SK-MEL-5 (cell line): ENCODE measurements around the gene C1GALT1C1L. TPM values are rescaled to one million over a fixed set of nuclear protein-coding genes. Genes with fewer than 3 reads are reported as not detected.
"Not testable (repeated sequence)": the region's sequence is repeated elsewhere in the genome, so short reads cannot be mapped to it uniquely, and the experiment has no call there.

Experiments
- DNase-seq: peaks from one replicate; pipeline ENCODE4 v3.0.0-alpha.2; 2016; ENCODE audit warnings: low read depth, low spot score
- in situ Hi-C: cut with HindIII; loops from 2 replicates; pipeline ENCODE4 v1.10.0; 2016; ENCODE audit warnings: low sequenced_read_pairs, high pct_unique_total_duplicates, low pct_unique_long_range_greater_than_20kb
- polyA plus RNA-seq, 2 experiments: library from polyadenylated mRNA; depleted of rRNA; stranded (reverse); fragments of >200 nt; gene quantifications; 2 replicates each; pipeline ENCODE4 v1.2.3, GENCODE V29; 2015
- total RNA-seq: library from RNA; depleted of rRNA; stranded (reverse); fragments of >200 nt; shearing (Covaris generic); gene quantifications from 2 replicates; pipeline ENCODE4 v1.2.3, GENCODE V29; 2014; rRNA removed

C1GALT1C1L gene
- 1.0 and 1.2 TPM in 2 replicates for total RNA-seq
- 0.99 and 1.6 TPM in 2 replicates for polyA plus RNA-seq (2015; cell fraction: cytosol; rRNA removed)
- polyA plus RNA-seq (2015; cell fraction: nucleus; rRNA removed), result 3.3 and 3.6 TPM in 2 replicates

DNA sequence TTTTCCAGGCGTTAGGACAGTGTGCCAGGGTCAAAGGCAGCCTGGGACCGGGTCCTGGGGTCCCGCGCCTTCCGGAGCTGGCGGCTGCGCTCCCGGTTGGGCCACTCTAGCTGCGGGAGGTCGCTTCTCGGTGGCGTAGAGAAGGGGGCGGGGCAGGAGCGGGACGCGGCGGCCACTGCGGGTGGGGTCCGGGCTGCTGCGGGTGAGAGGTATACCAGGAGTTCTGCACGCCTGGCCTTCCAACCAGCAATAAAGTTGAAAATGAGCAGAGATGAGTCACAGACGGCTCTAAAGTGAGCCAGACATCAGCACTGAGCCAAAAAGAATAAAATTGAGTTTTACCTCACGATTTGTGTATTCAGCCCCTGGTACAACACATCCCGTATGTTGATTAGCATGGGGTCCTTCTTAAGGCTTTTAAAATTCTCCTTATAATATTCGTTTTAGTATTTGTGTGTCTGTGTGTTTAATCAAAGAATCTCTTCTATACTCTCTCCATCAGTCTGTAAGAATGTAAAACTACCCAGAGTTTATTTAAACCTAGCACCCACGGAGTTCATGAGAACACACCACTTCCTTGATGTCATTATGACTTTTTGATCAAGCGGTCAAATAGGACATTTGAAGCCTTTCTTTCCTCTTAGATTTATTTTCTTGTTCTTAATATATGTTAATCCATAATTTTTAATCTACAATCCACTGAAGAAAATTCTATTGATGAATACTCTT lies at the start of gene C1GALT1C1L:
Gene C1GALT1C1L, minus strand, starts transcription at position 108 of the 729 bp plus-strand sequence. Its CDS starts 107 bp downstream, at position 1.
- in situ Hi-C loops, result no loop called here
- peak; percentile 32 for DNase-seq

DNA sequence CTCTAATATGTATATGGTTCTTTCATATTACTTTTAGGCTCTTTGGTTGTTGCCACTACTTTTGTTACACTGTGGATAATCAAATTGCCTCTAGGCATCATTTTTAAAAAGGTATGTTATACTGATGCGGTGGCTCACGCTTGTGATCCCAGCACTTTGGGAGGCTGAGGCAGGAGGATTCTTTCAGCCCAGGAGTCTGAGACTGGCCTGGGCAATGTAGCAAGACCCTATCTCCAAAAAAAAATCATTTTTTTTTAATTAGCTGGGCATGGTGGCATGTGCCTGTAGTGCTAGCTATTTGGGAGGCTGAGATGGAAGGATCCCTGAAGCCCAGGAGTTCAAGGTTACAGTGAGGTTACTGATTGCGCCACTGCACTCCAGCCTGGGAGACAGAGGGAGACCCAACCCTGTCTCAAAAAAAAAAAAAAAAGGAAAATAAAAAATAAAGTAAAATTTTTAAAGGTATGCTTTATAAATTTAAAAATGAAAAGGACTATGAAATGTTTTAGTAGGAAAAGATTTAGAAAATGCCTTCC lies 49.5 kb upstream of the C1GALT1C1L start:
- in situ Hi-C loops, result no loop called here
- DNase-seq, result no peak

DNA sequence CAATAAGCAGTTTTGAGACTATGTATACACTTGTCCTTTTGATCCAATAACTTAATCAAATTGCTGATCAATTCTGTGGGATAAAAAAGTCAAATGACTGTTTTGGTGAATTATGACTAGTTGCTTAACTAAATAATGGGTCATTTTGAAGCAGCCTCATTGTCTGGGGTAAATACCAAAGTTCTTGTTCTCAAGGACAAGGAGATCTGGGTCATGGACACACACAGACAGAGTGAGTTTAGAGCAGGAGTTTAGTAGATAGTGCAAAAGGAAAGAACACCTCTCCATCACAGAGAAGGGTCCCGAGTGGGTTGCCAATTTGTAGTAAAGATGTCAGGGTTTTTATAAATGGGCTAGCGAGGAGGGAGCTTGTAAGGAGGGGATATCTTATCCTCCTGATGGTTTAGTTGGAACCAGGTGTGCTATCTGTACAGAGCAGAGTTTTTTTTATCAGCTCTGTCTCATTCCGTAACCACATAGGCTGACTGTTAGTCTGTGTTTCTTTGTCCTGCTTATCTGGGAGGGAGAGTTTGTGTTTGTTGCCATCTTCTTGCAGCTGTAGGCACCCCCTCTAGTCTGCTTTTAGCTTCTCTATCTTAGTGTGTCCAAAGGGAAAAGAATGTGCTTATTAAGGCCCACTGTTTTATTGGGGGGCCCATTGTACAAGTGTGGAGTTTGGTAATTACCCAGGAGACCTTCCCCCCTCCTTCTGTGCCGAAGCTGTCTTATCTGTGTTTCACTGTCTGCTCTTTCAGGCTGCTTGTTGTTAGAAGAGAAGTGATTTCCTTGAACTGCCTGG lies 48.7 kb upstream of the C1GALT1C1L start:
- DNase-seq, result no peak
- in situ Hi-C loops, result no loop called here

DNA sequence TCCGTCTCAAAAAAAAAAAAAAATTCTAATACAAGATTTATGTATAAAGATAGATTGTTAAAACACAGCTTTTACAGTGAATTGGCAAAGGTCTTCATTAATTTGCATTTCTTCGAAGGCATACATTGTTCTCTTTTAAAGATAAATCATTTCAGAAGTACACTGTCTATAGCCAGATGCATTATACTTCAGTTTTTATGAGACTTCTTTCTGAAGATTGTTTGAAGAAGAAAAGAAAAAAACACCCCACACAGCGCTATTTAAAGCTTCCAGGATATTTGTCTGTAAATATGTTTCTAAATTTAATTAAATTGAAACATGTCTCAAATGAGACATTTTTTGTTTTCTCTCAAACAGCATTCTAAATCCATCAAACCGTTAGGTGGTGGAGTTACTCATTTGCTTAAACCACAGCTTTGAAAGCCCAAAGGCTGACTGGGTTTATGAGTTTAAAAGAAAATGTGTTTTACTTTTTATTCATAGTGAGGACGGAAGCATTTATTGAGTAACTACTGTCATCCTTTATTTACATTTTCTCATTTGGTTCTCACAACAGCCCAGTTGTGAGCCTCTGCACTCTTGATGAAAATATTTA lies 42.4 kb upstream of the C1GALT1C1L start:
- in situ Hi-C loops, result no loop called here
- no peak for DNase-seq

DNA sequence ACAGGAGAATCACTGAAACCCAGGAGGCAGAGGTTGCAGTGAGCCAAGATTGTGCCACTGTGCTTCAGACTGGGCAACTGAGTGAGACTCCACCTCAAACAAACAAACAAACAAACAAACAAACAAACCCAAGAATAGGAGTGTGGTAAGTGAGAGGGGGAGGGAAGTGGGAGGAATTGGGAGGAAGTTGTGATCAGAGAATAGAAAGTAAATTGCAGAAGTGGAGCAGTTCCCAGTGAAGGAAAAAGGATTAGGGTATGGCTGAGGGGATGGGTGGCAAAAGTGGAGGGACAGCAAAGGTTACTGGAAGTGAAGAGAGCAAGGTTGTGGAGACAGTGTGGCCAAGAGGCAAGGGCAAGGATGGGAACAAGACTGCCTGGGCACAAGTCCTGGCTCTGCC lies 41.1 kb upstream of the C1GALT1C1L start:
- no peak for DNase-seq
- in situ Hi-C loops, result no loop called here

DNA sequence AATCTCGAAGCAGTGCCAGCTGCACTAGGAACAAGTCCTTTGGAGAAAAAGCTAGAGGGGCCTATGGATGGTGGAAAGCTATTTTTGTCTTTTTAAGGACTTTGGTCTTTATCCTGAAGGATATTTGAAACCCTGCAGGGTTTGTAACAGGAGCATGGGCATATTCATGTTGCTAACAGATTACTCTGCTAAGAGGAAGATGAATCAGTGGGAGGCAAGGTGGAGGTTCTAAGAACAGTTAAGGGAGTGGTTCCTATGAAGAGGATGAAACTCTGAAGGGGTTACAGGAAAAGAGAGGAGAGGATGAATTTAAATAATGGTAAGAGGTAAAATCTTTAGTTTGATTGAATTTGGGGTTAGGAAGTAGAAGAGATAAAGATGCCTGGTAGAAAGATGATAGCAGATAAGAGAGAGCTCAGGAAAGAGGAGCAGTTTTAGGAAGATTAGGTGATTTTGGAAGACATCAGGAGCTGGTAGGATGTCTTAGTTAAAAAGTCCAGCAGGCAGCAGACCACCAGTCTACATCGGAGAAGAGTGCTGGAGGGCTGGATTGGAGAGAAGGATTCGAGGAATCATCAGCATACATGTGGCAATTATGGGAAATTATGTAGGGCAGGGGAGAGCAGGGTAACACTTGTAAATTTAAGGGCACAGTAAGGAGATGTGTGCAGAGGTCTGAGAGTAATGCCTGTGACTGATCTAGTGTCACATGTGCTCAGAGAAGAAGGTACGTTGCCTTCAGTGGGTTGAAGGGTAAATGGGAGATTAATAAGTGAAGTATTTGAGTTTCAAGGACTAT lies 39.3 kb upstream of the C1GALT1C1L start:
- no peak for DNase-seq
- in situ Hi-C loops, result no loop called here

DNA sequence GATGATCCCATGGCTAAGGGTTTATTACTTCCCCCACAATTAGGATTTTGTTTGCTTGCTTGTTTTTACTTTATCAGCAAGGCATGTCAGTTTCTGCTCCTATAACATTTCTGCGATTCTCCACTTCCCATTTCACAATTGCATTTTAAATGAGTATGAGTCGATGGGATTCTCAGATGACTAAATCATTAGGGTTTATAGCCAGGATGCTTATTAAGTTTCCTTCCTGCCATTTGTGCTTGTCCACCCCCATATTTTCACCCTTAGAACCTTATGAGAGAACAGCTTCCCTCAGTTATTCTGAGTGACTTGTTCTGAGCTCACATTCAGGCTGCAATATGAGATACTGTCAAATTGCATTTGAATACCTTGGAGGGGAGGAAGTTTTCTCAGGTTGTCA lies 37.9 kb upstream of the C1GALT1C1L start:
- in situ Hi-C loops, result no loop called here
- no peak for DNase-seq

DNA sequence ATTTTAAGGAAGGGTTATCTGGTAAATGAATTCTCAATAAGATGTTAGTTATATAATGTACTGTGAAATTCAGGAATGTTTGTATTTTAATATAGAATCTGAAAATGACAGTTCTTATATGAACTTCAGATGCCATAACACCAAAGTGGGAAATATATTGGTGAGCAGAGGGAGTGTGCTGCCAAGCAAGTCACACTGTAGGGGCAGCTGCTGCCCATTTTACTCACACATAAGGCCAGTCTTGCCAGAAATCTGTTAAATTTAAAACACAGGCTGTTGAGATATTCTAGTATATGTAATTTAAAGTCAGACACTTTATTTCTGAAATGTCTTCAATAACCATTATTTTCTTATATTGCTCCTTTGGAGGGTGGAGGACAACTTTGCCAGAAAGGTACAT lies 34.6 kb upstream of the C1GALT1C1L start:
- in situ Hi-C loops, result no loop called here
- no peak for DNase-seq

DNA sequence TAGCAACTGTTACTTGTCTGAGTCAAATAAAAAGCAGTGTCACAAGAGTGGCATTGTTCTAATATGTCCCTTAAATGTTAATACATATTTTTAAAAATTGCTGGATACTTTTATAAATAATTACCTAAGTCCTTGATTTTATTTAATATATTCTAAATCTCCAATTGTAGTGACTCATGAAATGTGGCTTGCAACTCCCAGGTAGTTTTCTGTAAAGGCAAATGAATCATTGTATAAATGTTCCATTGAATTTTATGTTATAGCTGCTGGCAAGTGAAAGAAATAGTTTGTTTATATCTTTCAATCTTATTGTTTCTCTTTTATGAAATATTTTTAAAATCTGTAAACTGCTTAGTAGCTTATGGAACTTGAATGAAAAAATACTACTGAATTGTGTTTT lies 32.7 kb upstream of the C1GALT1C1L start:
- in situ Hi-C loops, result no loop called here

DNA sequence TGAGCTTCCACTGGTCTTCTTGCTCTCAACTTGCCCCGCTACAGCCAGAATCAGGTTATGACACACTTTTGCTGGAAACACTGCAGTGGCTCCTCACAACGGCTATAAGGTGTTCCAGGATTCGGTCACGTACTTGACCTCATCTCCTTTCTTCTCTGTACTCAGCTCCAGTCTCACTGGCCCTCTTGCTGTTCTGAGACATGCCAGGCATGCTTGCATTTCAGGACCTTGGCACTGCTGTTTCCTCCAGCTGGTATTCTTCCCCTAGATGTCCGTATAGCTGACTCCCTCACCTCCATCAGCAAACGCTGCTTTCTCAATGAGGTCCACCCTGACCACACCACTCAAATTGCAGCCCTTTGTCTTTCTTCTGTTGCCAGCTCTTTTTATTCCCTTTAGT lies 31.9 kb upstream of the C1GALT1C1L start:
- no peak for DNase-seq
- in situ Hi-C loops, result no loop called here

More for the DNA sequence above, 32.7 kb upstream of the C1GALT1C1L start:
- no peak for DNase-seq

DNA sequence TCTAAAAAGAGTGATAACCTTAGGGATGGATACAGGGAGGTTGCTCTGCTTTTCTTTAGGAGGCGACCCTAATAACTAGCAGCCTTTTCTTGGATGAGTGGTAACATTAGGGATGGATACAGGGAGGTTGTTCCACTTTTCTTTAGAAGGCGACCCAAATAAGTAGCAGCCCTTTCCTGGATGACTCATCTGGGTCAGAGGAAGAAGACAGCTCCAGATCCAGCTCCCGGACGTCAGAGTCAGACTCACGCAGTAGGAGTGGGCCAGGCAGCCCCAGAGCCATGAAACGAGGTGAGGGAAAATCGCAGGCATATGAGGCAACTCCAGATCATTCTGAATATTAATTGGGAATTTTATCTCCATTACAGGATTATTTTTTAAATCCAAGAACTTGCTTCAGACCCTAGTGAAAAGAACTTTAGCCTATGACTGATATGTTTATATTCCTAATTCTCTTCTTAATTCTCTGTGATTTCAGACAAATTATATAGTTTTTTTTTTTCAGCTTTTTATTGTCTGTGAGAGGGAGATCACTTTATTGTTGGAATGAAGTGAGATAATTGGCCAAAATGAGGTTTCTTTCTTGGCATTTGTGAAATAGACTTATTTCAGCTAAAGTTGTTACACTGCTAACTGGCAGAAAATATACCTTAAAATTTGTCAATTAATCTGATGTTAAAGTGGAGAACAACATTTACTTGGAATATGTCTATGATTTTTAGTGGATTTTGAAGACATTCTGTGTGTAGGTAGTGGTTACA lies 31.2 kb upstream of the C1GALT1C1L start:
- peak; percentile 18 for DNase-seq
- in situ Hi-C loops, result no loop called here

DNA sequence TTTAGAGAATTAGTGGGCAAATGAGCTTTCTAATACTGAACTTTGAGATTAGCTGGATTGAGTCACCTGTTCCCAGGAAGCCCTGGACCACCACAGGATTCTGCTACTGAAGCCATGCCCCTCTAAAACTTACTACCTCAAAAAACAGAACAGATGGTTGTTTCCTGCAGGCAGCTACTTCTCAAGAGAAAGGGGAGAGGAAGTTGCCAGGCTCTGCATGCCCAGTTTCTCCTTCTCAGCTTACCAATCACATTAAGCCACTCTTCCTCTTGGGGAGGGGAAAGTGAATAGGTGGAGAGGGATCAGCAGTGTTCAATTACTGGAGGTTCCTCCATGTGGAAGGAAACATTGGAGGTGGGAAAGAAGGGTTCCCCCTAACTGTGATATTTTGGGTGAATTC lies 24.9 kb upstream of the C1GALT1C1L start:
- no peak for DNase-seq
- in situ Hi-C loops, result no loop called here

DNA sequence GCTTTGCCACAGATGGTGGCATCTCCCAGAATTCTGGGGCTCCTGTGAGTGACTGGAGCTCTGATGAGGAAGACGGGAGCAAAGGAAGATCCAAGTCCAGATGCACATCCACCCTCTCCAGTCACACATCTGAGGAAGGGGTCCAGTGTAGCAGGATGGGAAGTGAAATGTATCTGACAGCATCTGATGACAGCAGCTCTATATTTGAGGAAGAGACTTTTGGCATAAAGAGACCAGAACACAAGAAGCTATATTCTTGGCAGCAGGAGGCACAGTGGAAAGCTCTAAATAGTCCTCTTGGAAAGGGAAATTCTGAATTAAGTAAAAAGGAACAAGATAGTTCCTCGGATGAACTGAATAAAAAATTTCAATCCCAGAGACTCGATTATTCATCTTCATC lies 23.5 kb upstream of the C1GALT1C1L start:
- no peak for DNase-seq
- in situ Hi-C loops, result no loop called here

DNA sequence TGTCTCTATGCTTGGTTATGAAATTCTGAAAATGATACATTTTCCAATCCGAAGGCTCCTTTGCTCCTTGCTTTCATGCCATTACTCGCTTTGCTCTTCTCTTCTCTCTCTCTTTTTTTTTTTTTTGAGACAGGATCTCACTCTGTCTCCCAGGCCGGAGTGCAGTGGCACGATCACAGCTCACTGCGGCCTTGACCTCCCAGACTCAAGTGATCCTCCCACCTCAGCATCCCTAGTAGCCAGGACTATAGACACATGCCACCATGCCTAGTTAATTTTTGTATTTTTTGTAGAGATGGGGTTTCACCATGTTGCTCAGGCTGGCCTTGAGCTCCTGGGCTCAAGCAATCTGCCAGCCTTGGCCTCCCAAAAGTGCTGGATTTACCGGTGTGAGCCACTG lies 21.9 kb upstream of the C1GALT1C1L start:
- in situ Hi-C loops, DNase-seq: not testable (repeated sequence)

DNA sequence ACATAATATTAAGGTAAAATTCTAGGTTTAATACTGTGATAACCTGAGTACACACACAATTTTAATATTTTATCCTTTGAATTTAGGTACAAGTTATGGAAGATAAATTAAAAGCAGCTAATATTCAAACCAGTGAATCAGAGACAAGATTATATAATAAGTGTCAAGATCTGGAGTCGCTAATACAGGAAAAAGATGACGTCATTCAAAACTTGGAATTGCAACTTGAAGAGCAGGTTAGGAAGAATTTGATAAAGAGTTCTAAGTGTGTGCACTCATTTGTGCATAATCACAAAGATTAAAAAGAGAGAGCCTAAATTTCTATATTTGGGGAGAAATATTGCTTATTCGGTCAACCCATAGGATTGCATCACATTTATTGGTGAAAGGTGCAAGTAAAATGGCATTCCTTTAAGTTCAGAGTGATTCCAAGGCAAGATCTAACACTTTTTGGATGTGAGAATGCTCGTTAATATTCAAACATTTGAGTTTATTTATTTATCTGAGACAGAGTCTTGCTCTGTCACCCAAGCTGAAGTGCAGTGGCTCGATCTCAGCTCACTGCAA lies 16.3 kb upstream of the C1GALT1C1L start:
- in situ Hi-C loops, result no loop called here

DNA sequence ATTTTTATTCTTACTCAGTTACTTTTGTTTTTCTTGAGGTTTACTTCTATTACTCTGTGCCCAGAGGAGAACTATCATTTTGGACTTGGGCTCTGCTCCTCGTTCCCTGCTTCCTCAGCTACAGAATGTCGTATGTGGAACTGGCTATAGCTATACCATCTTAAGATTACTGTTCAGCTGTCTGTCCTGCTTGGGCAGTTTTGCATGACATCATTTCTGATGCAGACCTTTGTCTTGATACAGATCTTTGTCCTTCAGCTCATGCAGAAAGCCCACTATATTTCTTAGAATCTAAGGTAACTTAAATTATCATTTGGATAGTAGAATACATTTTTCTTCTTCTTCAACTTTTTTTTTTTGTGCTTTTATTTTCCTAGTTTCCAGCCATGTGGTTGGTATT lies 13.8 kb upstream of the C1GALT1C1L start:
- in situ Hi-C loops, result no loop called here

More for the DNA sequence above, 16.3 kb upstream of the C1GALT1C1L start:
- DNase-seq, result no peak

More for the DNA sequence above, 13.8 kb upstream of the C1GALT1C1L start:
- DNase-seq, result no peak
